Ovary (tissue), 3 donors: ENCODE measurements around the gene F12.

Source experiments
- EP300 ChIP-seq: sonication (generic); formaldehyde crosslinking; IDR thresholded peaks from one replicate; pipeline ENCODE4 v1.6.1; 2017; ENCODE audit warnings: antibody characterized with exemption
- POLR2A ChIP-seq: fragments of 450-650 bp; IDR thresholded peaks from one replicate; pipeline ENCODE4 v1.6.1; 2017; ENCODE audit warnings: antibody characterized with exemption, mild to moderate bottlenecking, moderate library complexity
- TF ChIP-seq, protein P1 (sequence below), 3 donors: fragments of 450-650 bp in 2 of 3; fragments of 200-600 bp in 1 of 3; IDR thresholded peaks; one replicate each; pipeline versions ENCODE4 v1.5.1 to v1.8.0; 2016 to 2022; ENCODE audit warnings: antibody characterized with exemption in 3 of 3, mild to moderate bottlenecking in 1 of 3
- donor health status: DM: no; HTN: no; CAD: no.

DNA sequence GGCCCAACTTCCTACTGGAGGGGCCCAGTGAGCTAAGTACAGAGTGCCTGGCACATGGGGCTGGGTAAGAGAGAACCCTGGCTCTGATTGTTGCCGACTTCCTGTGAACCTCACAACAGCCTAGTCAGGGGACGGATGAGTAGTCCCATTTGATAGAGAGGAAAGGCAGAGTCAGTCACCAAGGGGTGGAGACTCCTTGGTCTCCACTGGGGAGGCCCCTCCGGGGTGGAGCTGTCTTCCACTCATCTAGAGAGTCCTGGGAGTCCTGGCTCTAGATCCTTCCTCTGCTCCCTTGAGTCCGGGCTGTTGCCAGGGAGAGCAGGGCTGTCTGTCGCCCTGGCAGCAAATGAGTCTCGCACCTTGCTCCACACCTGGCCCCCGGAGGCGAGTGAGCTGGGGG lies 25.1 kb upstream of the F12 start:
- TF ChIP-seq, protein P1, sequence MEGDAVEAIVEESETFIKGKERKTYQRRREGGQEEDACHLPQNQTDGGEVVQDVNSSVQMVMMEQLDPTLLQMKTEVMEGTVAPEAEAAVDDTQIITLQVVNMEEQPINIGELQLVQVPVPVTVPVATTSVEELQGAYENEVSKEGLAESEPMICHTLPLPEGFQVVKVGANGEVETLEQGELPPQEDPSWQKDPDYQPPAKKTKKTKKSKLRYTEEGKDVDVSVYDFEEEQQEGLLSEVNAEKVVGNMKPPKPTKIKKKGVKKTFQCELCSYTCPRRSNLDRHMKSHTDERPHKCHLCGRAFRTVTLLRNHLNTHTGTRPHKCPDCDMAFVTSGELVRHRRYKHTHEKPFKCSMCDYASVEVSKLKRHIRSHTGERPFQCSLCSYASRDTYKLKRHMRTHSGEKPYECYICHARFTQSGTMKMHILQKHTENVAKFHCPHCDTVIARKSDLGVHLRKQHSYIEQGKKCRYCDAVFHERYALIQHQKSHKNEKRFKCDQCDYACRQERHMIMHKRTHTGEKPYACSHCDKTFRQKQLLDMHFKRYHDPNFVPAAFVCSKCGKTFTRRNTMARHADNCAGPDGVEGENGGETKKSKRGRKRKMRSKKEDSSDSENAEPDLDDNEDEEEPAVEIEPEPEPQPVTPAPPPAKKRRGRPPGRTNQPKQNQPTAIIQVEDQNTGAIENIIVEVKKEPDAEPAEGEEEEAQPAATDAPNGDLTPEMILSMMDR (IDR thresholded peaks at IDR 0.05) = no peak
- TF ChIP-seq EP300 (no peak), POLR2A (no peak)
